HepG2 (cell line): ENCODE measurements around the gene AP3D1. TPM values are rescaled to one million over a fixed set of nuclear protein-coding genes. Genes with fewer than 3 reads are reported as not detected.
A peak's percentile ranks its signal among the peaks of the same experiment; 100 is the strongest.

Source experiments
- DBP ChIP-seq: sonication (generic); formaldehyde crosslinking; IDR thresholded peaks from 2 replicates; pipeline ENCODE4 v1.4.0; 2020; ENCODE audit warnings: missing genetic modification reagents; ENCODE audit errors: not compliant biosample characterization
- FOXO1 ChIP-seq: sonication (generic); formaldehyde crosslinking; IDR thresholded peaks from 2 replicates; pipeline ENCODE4 v1.4.0; 2020; ENCODE audit warnings: missing genetic modification reagents
- HNF4G ChIP-seq, 2 experiments: sonication (generic) in 1 of 2; formaldehyde crosslinking in 1 of 2; IDR thresholded peaks; 2 replicates each; pipeline versions ENCODE4 v1.4.0 to v1.6.1; 2011 to 2020; ENCODE audit warnings: borderline replicate concordance in 2 of 2, low read depth in 2 of 2, mild to moderate bottlenecking in 2 of 2, low read length in 1 of 2, missing genetic modification reagents in 1 of 2, moderate library complexity in 1 of 2
- HOXA9 ChIP-seq: sonication (generic); formaldehyde crosslinking; IDR thresholded peaks from 2 replicates; pipeline ENCODE4 v1.8.1; 2022; ENCODE audit warnings: missing genetic modification reagents, mild to moderate bottlenecking, moderate library complexity, borderline replicate concordance
- MXD1 ChIP-seq: sonication (generic); formaldehyde crosslinking; IDR thresholded peaks from 2 replicates; pipeline ENCODE4 v1.4.0; 2020; ENCODE audit warnings: mild to moderate bottlenecking, missing genetic modification reagents
- MXI1 ChIP-seq: IDR thresholded peaks from 3 replicates; pipeline ENCODE4 v1.6.1; 2012; ENCODE audit warnings: low read depth, low read length, inconsistent platforms, borderline replicate concordance
- NFIC ChIP-seq: IDR thresholded peaks from 2 replicates; pipeline ENCODE4 v1.6.1; 2012; ENCODE audit warnings: mild to moderate bottlenecking, low read length, inconsistent platforms
- POLR2A ChIP-seq, 2 experiments: IDR thresholded peaks; 2 replicates each; pipeline ENCODE4 v1.6.1; 2011; ENCODE audit warnings: low read depth in 2 of 2, low read length in 2 of 2, mild to moderate bottlenecking in 1 of 2, moderate library complexity in 1 of 2; ENCODE audit not compliant: insufficient read depth in 1 of 2
- SALL2 ChIP-seq: sonication (generic); formaldehyde crosslinking; IDR thresholded peaks from 2 replicates; pipeline ENCODE4 v1.8.1; 2023; ENCODE audit warnings: mild to moderate bottlenecking, missing genetic modification reagents, inconsistent platforms
- SCMH1 ChIP-seq: sonication (generic); formaldehyde crosslinking; IDR thresholded peaks from 2 replicates; pipeline ENCODE4 v1.9.0; 2021; ENCODE audit warnings: missing genetic modification reagents, mild to moderate bottlenecking, borderline replicate concordance
- STAT6 ChIP-seq: sonication (generic); formaldehyde crosslinking; IDR thresholded peaks from 2 replicates; pipeline ENCODE4 v1.4.0; 2020; ENCODE audit warnings: missing genetic modification reagents, mild to moderate bottlenecking, borderline replicate concordance
- ZBTB2 ChIP-seq: sonication (generic); formaldehyde crosslinking; IDR thresholded peaks from 2 replicates; pipeline ENCODE4 v1.8.0; 2022; ENCODE audit warnings: low read depth, missing genetic modification reagents
- ZIK1 ChIP-seq: sonication (generic); formaldehyde crosslinking; IDR thresholded peaks from 2 replicates; pipeline ENCODE4 v1.5.0; 2020; ENCODE audit warnings: mild to moderate bottlenecking, low read depth, missing genetic modification reagents, borderline replicate concordance
- ZNF124 ChIP-seq: sonication (generic); formaldehyde crosslinking; IDR thresholded peaks from 2 replicates; pipeline ENCODE4 v1.4.0; 2020; ENCODE audit warnings: missing genetic modification reagents
- ZNF564 ChIP-seq: sonication (generic); formaldehyde crosslinking; IDR thresholded peaks from 2 replicates; pipeline ENCODE4 v1.8.1; 2023; ENCODE audit warnings: mild to moderate bottlenecking, missing genetic modification reagents
- ZNF678 ChIP-seq: sonication (generic); formaldehyde crosslinking; IDR thresholded peaks from 2 replicates; pipeline ENCODE4 v1.4.0; 2020; ENCODE audit warnings: mild to moderate bottlenecking, missing genetic modification reagents
- ZNF792 ChIP-seq: IDR thresholded peaks from 2 replicates; pipeline ENCODE4 v1.6.1; 2016
- polyA plus RNA-seq, 8 experiments: library from polyadenylated mRNA; depleted of rRNA in 3 of 8; stranded (reverse) in 7 of 8; unstranded in 1 of 8; fragments of >200 nt; fragmentation: Illumina TruSeq in 4 of 8; extraction: Trizol in 4 of 8; gene quantifications; 2 replicates each; pipeline versions ENCODE4 v1.2.1 to v1.2.3, GENCODE V29; 2011 to 2016; ENCODE audit warnings: low read depth in 4 of 8, missing spikeins in 1 of 8, mixed read lengths in 1 of 8; ENCODE audit not compliant: insufficient read depth in 1 of 8
- total RNA-seq, 5 experiments: library from RNA; depleted of rRNA; stranded (reverse); fragments of >200 nt; fragmentation: Illumina TruSeq; extraction: Trizol; gene quantifications; 2 replicates each; pipeline ENCODE4 v1.2.3, GENCODE V29; 2016; ENCODE audit warnings: low read depth in 1 of 5
- TF ChIP-seq, protein P1 (sequence below), 2 experiments: sonication (generic) in 1 of 2; formaldehyde crosslinking in 1 of 2; IDR thresholded peaks; 2 replicates each; pipeline versions ENCODE4 v1.4.0 to v1.6.1; 2018 to 2020; ENCODE audit warnings: missing genetic modification reagents in 2 of 2, borderline replicate concordance in 1 of 2, low read depth in 1 of 2, mild to moderate bottlenecking in 1 of 2, missing biosample characterization in 1 of 2
- TF ChIP-seq, protein P2 (sequence below): conservative IDR thresholded peaks from 2 replicates; pipeline ENCODE4 v1.6.1; 2018; ENCODE audit warnings: missing genetic modification reagents

AP3D1 gene
- total and polyA plus RNA-seq, 2 of the 13 experiments (the other 11 are each of a cell fraction or from before 2014, with no cell fraction given): 68.0 to 82.6 TPM

DNA sequence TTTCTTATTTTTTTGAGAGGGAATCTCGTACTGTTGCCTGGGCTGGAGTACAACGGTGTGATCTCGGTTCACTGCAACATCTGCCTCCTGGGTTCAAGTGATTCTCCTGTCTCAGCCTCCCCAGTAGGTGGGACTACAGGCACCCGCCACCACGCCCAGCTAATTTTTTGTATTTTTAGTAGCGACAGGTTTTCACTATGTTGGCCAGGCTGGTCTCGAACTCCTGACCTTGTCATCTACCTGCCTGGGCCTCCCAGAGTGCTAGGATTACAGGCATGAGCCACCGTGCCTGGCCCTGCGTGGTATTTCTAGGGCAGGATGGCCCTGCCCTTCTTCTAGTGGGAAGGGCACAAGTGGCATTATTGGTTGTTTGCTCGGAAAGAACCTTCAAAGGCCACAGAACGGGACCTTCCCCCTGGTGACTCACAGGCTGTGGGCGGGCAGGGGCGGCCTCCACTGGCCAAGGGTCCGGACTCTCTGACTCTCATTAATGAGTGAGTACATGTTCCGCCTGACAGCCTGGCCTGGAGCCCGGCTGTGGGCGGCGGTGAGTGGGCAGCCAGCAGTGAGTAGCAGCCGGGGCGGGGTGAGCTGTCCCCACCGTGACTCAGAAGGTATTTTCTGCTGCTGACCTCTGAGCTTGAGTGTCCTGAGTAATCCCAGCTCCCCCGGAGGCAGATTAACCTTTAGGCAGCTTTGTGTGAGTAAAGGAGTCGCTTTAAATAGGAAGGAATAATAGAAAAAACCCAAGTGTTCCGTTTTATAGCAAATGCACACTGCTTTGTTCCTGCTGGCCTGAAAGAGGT is 17.5 kb upstream of the AP3D1 start (continued):
- TF ChIP-seq STAT6 (no peak), HNF4G (IDR thresholded peaks at IDR 0.05; ENCODE audit: borderline replicate concordance, low read depth, low read length) (no peak; the same call in 1 of the 2 replicates), HNF4G (CRISPR knock-in tag; IDR thresholded peaks at IDR 0.05; ENCODE audit: borderline replicate concordance, low read depth) (no peak; the same call in 1 of the 2 replicates), ZNF792 (CRISPR knock-in tag) (no peak), ZBTB2 (CRISPR knock-in tag) (peak; percentile 60), ZNF678 (no peak), SALL2 (peak; percentile 77), DBP (CRISPR knock-in tag) (peak; percentile 86), SCMH1 (no peak), MXI1 (0 out of 3 replicates have a peak, but pooled peaks have one; percentile 78), ZNF124 (no peak; the same call in 1 of the 2 replicates), MXD1 (CRISPR knock-in tag) (no peak), HOXA9 (CRISPR knock-in tag) (no peak), FOXO1 (CRISPR knock-in tag) (peak; percentile 70), POLR2A (IDR thresholded peaks at IDR 0.05; ENCODE audit: insufficient read depth in 1 of 2, low read depth in 2 of 2, low read length in 2 of 2) (peak; percentile 55 to 69), NFIC (peak; percentile 42; the same call in 1 of the 2 replicates), ZIK1 (CRISPR knock-in tag) (no peak; the same call in 1 of the 2 replicates), ZNF564 (CRISPR knock-in tag) (peak; percentile 76)
- TF ChIP-seq, protein P1, sequence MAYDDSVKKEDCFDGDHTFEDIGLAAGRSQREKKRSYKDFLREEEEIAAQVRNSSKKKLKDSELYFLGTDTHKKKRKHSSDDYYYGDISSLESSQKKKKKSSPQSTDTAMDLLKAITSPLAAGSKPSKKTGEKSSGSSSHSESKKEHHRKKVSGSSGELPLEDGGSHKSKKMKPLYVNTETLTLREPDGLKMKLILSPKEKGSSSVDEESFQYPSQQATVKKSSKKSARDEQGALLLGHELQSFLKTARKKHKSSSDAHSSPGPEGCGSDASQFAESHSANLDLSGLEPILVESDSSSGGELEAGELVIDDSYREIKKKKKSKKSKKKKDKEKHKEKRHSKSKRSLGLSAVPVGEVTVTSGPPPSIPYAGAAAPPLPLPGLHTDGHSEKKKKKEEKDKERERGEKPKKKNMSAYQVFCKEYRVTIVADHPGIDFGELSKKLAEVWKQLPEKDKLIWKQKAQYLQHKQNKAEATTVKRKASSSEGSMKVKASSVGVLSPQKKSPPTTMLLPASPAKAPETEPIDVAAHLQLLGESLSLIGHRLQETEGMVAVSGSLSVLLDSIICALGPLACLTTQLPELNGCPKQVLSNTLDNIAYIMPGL (CRISPR knock-in tag; IDR thresholded peaks at IDR 0.05; ENCODE audit: borderline replicate concordance in 1 of 2, low read depth in 1 of 2): peak; percentile 71 to 75; a peak in 2 of 4 replicates
- TF ChIP-seq, protein P2, sequence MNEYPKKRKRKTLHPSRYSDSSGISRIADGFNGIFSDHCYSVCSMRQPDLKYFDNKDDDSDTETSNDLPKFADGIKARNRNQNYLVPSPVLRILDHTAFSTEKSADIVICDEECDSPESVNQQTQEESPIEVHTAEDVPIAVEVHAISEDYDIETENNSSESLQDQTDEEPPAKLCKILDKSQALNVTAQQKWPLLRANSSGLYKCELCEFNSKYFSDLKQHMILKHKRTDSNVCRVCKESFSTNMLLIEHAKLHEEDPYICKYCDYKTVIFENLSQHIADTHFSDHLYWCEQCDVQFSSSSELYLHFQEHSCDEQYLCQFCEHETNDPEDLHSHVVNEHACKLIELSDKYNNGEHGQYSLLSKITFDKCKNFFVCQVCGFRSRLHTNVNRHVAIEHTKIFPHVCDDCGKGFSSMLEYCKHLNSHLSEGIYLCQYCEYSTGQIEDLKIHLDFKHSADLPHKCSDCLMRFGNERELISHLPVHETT (CRISPR knock-in tag): peak; percentile 66; the same call in 1 of the 2 replicates
